Mesenchymal stem cell (in vitro differentiated cells and primary cell): ENCODE measurements around the gene TMEM69. TPM values are rescaled to one million over a fixed set of nuclear protein-coding genes. Genes with fewer than 3 reads are reported as not detected.

ENCODE experiments used
- DNase-seq: peaks from one replicate; pipeline ENCODE4 v3.0.0-alpha.2; 2013
- H2AFZ ChIP-seq: one replicate; pipeline ENCODE4 v1.6.1; 2013; ENCODE audit warnings: low read depth, mild to moderate bottlenecking, control low read depth, inconsistent platforms, low read length, moderate library complexity
- H2AK5ac ChIP-seq: 2 replicates; pipeline ENCODE4 v1.6.1; 2013; ENCODE audit warnings: low read length, moderate library complexity, mild to moderate bottlenecking, inconsistent platforms; ENCODE audit not compliant: severe bottlenecking
- H2BK120ac ChIP-seq: one replicate; pipeline ENCODE4 v1.6.1; 2013; ENCODE audit warnings: low read depth, mild to moderate bottlenecking, inconsistent platforms, low read length, moderate library complexity
- H2BK12ac ChIP-seq, 2 experiments: one replicate each; pipeline ENCODE4 v1.6.1; 2013; ENCODE audit warnings: inconsistent platforms in 2 of 2, low read length in 2 of 2, mild to moderate bottlenecking in 2 of 2, moderate library complexity in 2 of 2, control low read depth in 1 of 2
- H2BK15ac ChIP-seq: one replicate; pipeline ENCODE4 v1.6.1; 2013; ENCODE audit warnings: mild to moderate bottlenecking, low read depth, inconsistent platforms; ENCODE audit not compliant: poor library complexity, severe bottlenecking
- H2BK5ac ChIP-seq: 2 replicates; pipeline ENCODE4 v1.6.1; 2013; ENCODE audit warnings: low read depth, mild to moderate bottlenecking, low read length, control low read depth, inconsistent platforms; ENCODE audit not compliant: poor library complexity, severe bottlenecking
- H3K14ac ChIP-seq, 2 experiments: one replicate each; pipeline ENCODE4 v1.6.1; 2013; ENCODE audit warnings: inconsistent platforms in 2 of 2, low read length in 2 of 2, control low read depth in 1 of 2, mild to moderate bottlenecking in 1 of 2, moderate library complexity in 1 of 2
- H3K18ac ChIP-seq, 2 experiments: one replicate each; pipeline ENCODE4 v1.6.1; 2013; ENCODE audit warnings: inconsistent platforms in 2 of 2, low read length in 2 of 2, control low read depth in 1 of 2, low read depth in 1 of 2, mild to moderate bottlenecking in 1 of 2
- H3K23ac ChIP-seq, 2 experiments: one replicate each; pipeline ENCODE4 v1.6.1; 2013; ENCODE audit warnings: inconsistent platforms in 2 of 2, low read length in 2 of 2, mild to moderate bottlenecking in 2 of 2, moderate library complexity in 2 of 2, control low read depth in 1 of 2
- H3K27ac ChIP-seq: 2 replicates; pipeline ENCODE4 v1.5.1; 2013; ENCODE audit warnings: mild to moderate bottlenecking, moderate library complexity, low read length, control low read depth, inconsistent platforms; ENCODE audit not compliant: poor library complexity, severe bottlenecking
- H3K27me3 ChIP-seq, 2 experiments: 2 replicates each; pipeline versions ENCODE4 v1.6.1 to v1.7.0; 2013; ENCODE audit warnings: low read length in 2 of 2, mild to moderate bottlenecking in 2 of 2, moderate library complexity in 2 of 2, control low read depth in 1 of 2, inconsistent platforms in 1 of 2; ENCODE audit not compliant: control insufficient read depth in 1 of 2, insufficient read depth in 1 of 2
- H3K36me3 ChIP-seq, 2 experiments: 2 replicates each; pipeline versions ENCODE4 v1.6.1 to v1.7.0; 2013; ENCODE audit warnings: low read length in 2 of 2, control low read depth in 1 of 2, inconsistent platforms in 1 of 2, low read depth in 1 of 2, mild to moderate bottlenecking in 1 of 2; ENCODE audit not compliant: insufficient read depth in 2 of 2, control insufficient read depth in 1 of 2
- H3K4ac ChIP-seq, 2 experiments: one replicate each; pipeline ENCODE4 v1.6.1; 2013; ENCODE audit warnings: inconsistent platforms in 2 of 2, low read length in 2 of 2, mild to moderate bottlenecking in 2 of 2, moderate library complexity in 2 of 2, control low read depth in 1 of 2, low read depth in 1 of 2
- H3K4me1 ChIP-seq: 2 replicates; pipeline ENCODE4 v1.6.1; 2013; ENCODE audit warnings: low read depth, low read length, control low read depth; ENCODE audit not compliant: control insufficient read depth, insufficient read depth
- H3K4me2 ChIP-seq: 2 replicates; pipeline ENCODE4 v1.6.1; 2013; ENCODE audit warnings: low read length, mild to moderate bottlenecking, inconsistent platforms; ENCODE audit not compliant: poor library complexity, severe bottlenecking
- H3K4me3 ChIP-seq, 2 experiments: 2 replicates each; pipeline versions ENCODE4 v1.5.1 to v1.7.0; 2013; ENCODE audit warnings: low read length in 2 of 2, mild to moderate bottlenecking in 2 of 2, control low read depth in 1 of 2, low read depth in 1 of 2; ENCODE audit not compliant: insufficient read depth in 1 of 2
- H3K79me1 ChIP-seq: replicated peaks from 2 replicates; pipeline ENCODE4 v1.6.1; 2013; ENCODE audit warnings: mild to moderate bottlenecking, control low read depth, low read length, inconsistent platforms; ENCODE audit not compliant: poor library complexity, severe bottlenecking
- H3K9ac ChIP-seq: 2 replicates; pipeline ENCODE4 v1.7.0; 2013; ENCODE audit warnings: mild to moderate bottlenecking, low read length, moderate library complexity
- H3K9me3 ChIP-seq: 2 replicates; pipeline ENCODE4 v1.7.0; 2013; ENCODE audit warnings: mild to moderate bottlenecking, low read length; ENCODE audit not compliant: control insufficient read depth
- H4K8ac ChIP-seq: one replicate; pipeline ENCODE4 v1.6.1; 2013; ENCODE audit warnings: inconsistent platforms, mild to moderate bottlenecking, low read length, moderate library complexity
- H4K91ac ChIP-seq: one replicate; pipeline ENCODE4 v1.6.1; 2013; ENCODE audit warnings: mild to moderate bottlenecking, low read length, inconsistent platforms
- WGBS: methylation state at CpG from one replicate; pipeline ENCODE4 v1.1.7; 2013; ENCODE audit warnings: mixed read lengths; 5-methylcytosine and 5-hydroxymethylcytosine counted together
- polyA plus RNA-seq, 2 experiments: library from polyadenylated mRNA; stranded (reverse); fragments of 200-250 nt; gene quantifications; one replicate each; pipeline ENCODE4 v1.2.3, GENCODE V29; 2013

TMEM69 gene
- polyA plus RNA-seq (2013, experiment 1 of 2), result 30.3 TPM
- polyA plus RNA-seq (2013, experiment 2 of 2), result 31.9 TPM

- H2AFZ ChIP-seq, result peak within 1 kb of the TSS; percentile 54
- peak within 1 kb of the TSS; percentile 86 for H3K4me2 ChIP-seq
- peak within 1 kb of the TSS; percentile 48 for H2BK5ac ChIP-seq
- peak; percentile 94 for DNase-seq
- peak within 1 kb of the TSS; percentile 92 for H3K27ac ChIP-seq
- H2BK15ac ChIP-seq, result peak within 1 kb of the TSS; percentile 80
- H3K79me1 ChIP-seq, result peaks cover 9% of the 10 kb centered on the region
- H3K27me3 ChIP-seq, result no peaks in the 10 kb centered on the region
- no peak within 1 kb of the TSS for H3K23ac ChIP-seq
- H3K9ac ChIP-seq, result peak within 1 kb of the TSS; percentile 98
- peaks cover 8 to 21% of the 10 kb centered on the region in 2 experiments for H3K36me3 ChIP-seq
- peaks cover 16% of the 10 kb centered on the region for H3K4me1 ChIP-seq
- peak within 1 kb of the TSS; percentile 87 to 91 for H3K4me3 ChIP-seq
- peak within 1 kb of the TSS; percentile 90 for H4K91ac ChIP-seq
- H3K4ac ChIP-seq, result peak within 1 kb of the TSS; percentile 87 to 95
- H3K9me3 ChIP-seq, result no peaks in the 10 kb centered on the region
- WGBS, result 4% methylated on average over 20 of the region's 24 CpGs
- H2AK5ac ChIP-seq, result peak within 1 kb of the TSS; percentile 73
- H2BK120ac ChIP-seq, result peak within 1 kb of the TSS; percentile 73
- peak within 1 kb of the TSS; percentile 79 to 98 for H3K18ac ChIP-seq
- peak within 1 kb of the TSS in 1 of 2 experiments; percentile 18 for H2BK12ac ChIP-seq
- H4K8ac ChIP-seq, result peak within 1 kb of the TSS; percentile 100
- peak within 1 kb of the TSS in 1 of 2 experiments; percentile 85 for H3K14ac ChIP-seq
These were observed at the start of gene TMEM69 for GRCh38 chr1:45687754-45688740. Gene TMEM69 (plus strand): TSS chr1:45688181. CDS start chr1:45691069, 2,888 bp downstream.

- H2AK5ac ChIP-seq, result no peak overlapping the region
- H3K36me3 ChIP-seq, result peaks cover 23 to 95% of the 10 kb centered on the region in 2 experiments
- no peak overlapping the region for H3K4me3 ChIP-seq
- H3K4me1 ChIP-seq, result no peaks in the 10 kb centered on the region
- no peak overlapping the region for H3K14ac ChIP-seq
- WGBS, result 100% methylated on average over 1 of the region's 1 CpG
- H2BK12ac ChIP-seq, result no peak overlapping the region
- no peaks in the 10 kb centered on the region for H3K9me3 ChIP-seq
- no peak overlapping the region for H2BK120ac ChIP-seq
- H2AFZ ChIP-seq, result no peak overlapping the region
- no peak overlapping the region for H3K27ac ChIP-seq
- no peaks in the 10 kb centered on the region for H3K27me3 ChIP-seq
- H3K4me2 ChIP-seq, result no peak overlapping the region
- H4K91ac ChIP-seq, result no peak overlapping the region
- H3K18ac ChIP-seq, result no peak overlapping the region
- H3K23ac ChIP-seq, result no peak overlapping the region
- H3K9ac ChIP-seq, result no peak overlapping the region
- no peak overlapping the region for H3K4ac ChIP-seq
- peaks cover 14% of the 10 kb centered on the region for H3K79me1 ChIP-seq
- peak; percentile 53 for DNase-seq
- no peak overlapping the region for H2BK15ac ChIP-seq
- H2BK5ac ChIP-seq, result no peak overlapping the region
- H4K8ac ChIP-seq, result no peak overlapping the region
These were observed 47.7 kb upstream of the TMEM69 start for GRCh38 chr1:45640293-45640692.

- Histone ChIP-seq H3K4ac (no peak overlapping the region), H2AK5ac (no peak overlapping the region), H3K4me1 (no peaks in the 10 kb centered on the region), H3K27me3 (no peaks in the 10 kb centered on the region), H3K79me1 (peaks cover 27% of the 10 kb centered on the region), H3K36me3 (peaks cover 32 to 87% of the 10 kb centered on the region in 2 experiments), H3K4me2 (no peak overlapping the region), H4K91ac (no peak overlapping the region), H2BK120ac (no peak overlapping the region), H4K8ac (no peak overlapping the region), H3K23ac (no peak overlapping the region), H3K18ac (no peak overlapping the region), H2BK12ac (no peak overlapping the region), H3K9me3 (no peaks in the 10 kb centered on the region), H3K9ac (no peak overlapping the region), H2BK15ac (no peak overlapping the region), H3K27ac (no peak overlapping the region), H3K14ac (no peak overlapping the region), H2AFZ (no peak overlapping the region), H3K4me3 (no peak overlapping the region), H2BK5ac (no peak overlapping the region)
- DNase-seq, result no peak
- WGBS, result 75% methylated on average over 4 of the region's 5 CpGs
These were observed 44.7 kb upstream of the TMEM69 start for GRCh38 chr1:45643321-45643720.

GRCh38 chr1:45643978-45644377 is 44.0 kb upstream of the TMEM69 start:
- H2AK5ac ChIP-seq, result no peak overlapping the region
- H3K79me1 ChIP-seq, result peaks cover 32% of the 10 kb centered on the region
- no peak overlapping the region for H3K23ac ChIP-seq
- no peak overlapping the region for H3K14ac ChIP-seq
- peaks cover 35 to 85% of the 10 kb centered on the region in 2 experiments for H3K36me3 ChIP-seq
- no peak overlapping the region for H2BK15ac ChIP-seq
- no peak overlapping the region for H3K18ac ChIP-seq
- no peaks in the 10 kb centered on the region for H3K27me3 ChIP-seq
- no peak overlapping the region for H2BK5ac ChIP-seq
- no peak overlapping the region for H3K4ac ChIP-seq
- no peak for DNase-seq
- H3K4me3 ChIP-seq, result no peak overlapping the region
- no peak overlapping the region for H2BK12ac ChIP-seq
- H4K8ac ChIP-seq, result no peak overlapping the region
- H3K4me2 ChIP-seq, result no peak overlapping the region
- no peaks in the 10 kb centered on the region for H3K9me3 ChIP-seq
- H3K4me1 ChIP-seq, result no peaks in the 10 kb centered on the region
- no peak overlapping the region for H2BK120ac ChIP-seq
- H3K27ac ChIP-seq, result no peak overlapping the region
- H4K91ac ChIP-seq, result no peak overlapping the region
- no peak overlapping the region for H3K9ac ChIP-seq
- no peak overlapping the region for H2AFZ ChIP-seq
